Activated CD4-positive, alpha-beta memory T cell treated with anti-CD3 and anti-CD28 coated beads, Interleukin-2, amount 10 ng/mL, durations not matched to agents 7 days and 5 days (primary cell): Measurements from ENCODE around the gene ESR1. TPM values are rescaled to one million over a fixed set of nuclear protein-coding genes. Genes with fewer than 3 reads are reported as not detected.
"Not testable (repeated sequence)": the region's sequence is repeated elsewhere in the genome, so short reads cannot be mapped to it uniquely, and the experiment has no call there.

Source experiments
- CTCF ChIA-PET: fragments of 350-600 bp; sonication (Branson Sonifier 250); formaldehyde crosslinking; loops from one replicate; lab custom pipeline; 2021; ENCODE audit warnings: antibody characterized with exemption, inconsistent platforms; lab: Charles Lee
- POLR2A ChIA-PET: fragments of 350-600 bp; sonication (Branson Sonifier 250); formaldehyde crosslinking; loops from one replicate; lab custom pipeline; 2021; ENCODE audit warnings: antibody characterized with exemption; lab: Charles Lee
- DNase-seq: peaks from one replicate; pipeline ENCODE4 v3.0.0-alpha.2; 2020
- H3K27ac Mint-ChIP-seq: one replicate; pipeline ENCODE4 v1.8.0; 2021; ENCODE audit warnings: mild to moderate bottlenecking, mixed read lengths
- H3K27me3 Mint-ChIP-seq: one replicate; pipeline ENCODE4 v1.8.0; 2021; ENCODE audit warnings: mixed read lengths
- H3K36me3 Mint-ChIP-seq: one replicate; pipeline ENCODE4 v1.8.0; 2021; ENCODE audit warnings: low read depth, mixed read lengths
- H3K4me1 Mint-ChIP-seq: one replicate; pipeline ENCODE4 v1.8.0; 2021; ENCODE audit warnings: mixed read lengths
- H3K4me3 Mint-ChIP-seq: one replicate; pipeline ENCODE4 v1.8.0; 2021; ENCODE audit warnings: mild to moderate bottlenecking, mixed read lengths
- H3K9me3 Mint-ChIP-seq: one replicate; pipeline ENCODE4 v1.8.0; 2021; ENCODE audit warnings: mixed read lengths
- total RNA-seq, 2 experiments: library from RNA; stranded (reverse); gene quantifications; one replicate each; pipeline ENCODE4 v1.2.3, GENCODE V29; 2021

Gene ESR1
- total RNA-seq, 2 experiments from 2014 or later: 1.2 TPM

DNA sequence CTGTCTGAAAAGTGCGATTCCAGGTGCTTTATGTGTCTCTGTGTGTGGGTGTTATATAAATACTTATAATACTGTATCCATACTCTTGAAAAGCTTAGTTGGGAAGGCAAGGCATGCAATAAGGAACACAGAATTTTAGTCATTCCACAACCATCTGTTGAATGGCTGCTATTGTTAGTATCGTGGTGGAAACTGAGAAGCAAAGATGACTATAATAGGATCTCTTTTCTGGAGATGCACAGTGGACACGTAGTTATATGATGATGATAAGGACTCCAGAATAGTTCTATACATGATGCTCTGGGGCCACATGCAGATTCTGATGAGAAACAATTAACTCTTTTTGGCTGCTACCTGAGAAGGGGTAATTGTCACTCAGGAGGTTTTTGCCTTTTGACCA is 25.2 kb downstream of the ESR1 start:
- H3K27ac Mint-ChIP-seq: no peak overlapping the region
- ChIA-PET CTCF (no interaction called here), POLR2A (no interaction called here)
- no peak overlapping the region for H3K4me3 Mint-ChIP-seq
- no peak for DNase-seq
- no peaks in the 10 kb centered on the region for H3K9me3 Mint-ChIP-seq
- H3K27me3 Mint-ChIP-seq: no peaks in the 10 kb centered on the region
- H3K4me1 Mint-ChIP-seq: no peaks in the 10 kb centered on the region
- H3K36me3 Mint-ChIP-seq: no peaks in the 10 kb centered on the region

GRCh38 chr6:151835396-151835795 is 27.9 kb downstream of the ESR1 start:
- H3K4me1 Mint-ChIP-seq: no peaks in the 10 kb centered on the region
- no peak overlapping the region for H3K4me3 Mint-ChIP-seq
- no peak for DNase-seq
- H3K36me3 Mint-ChIP-seq: no peaks in the 10 kb centered on the region
- CTCF ChIA-PET: no interaction called here
- no peaks in the 10 kb centered on the region for H3K9me3 Mint-ChIP-seq
- H3K27ac Mint-ChIP-seq: no peak overlapping the region
- no peaks in the 10 kb centered on the region for H3K27me3 Mint-ChIP-seq
- POLR2A ChIA-PET: no interaction called here

DNA sequence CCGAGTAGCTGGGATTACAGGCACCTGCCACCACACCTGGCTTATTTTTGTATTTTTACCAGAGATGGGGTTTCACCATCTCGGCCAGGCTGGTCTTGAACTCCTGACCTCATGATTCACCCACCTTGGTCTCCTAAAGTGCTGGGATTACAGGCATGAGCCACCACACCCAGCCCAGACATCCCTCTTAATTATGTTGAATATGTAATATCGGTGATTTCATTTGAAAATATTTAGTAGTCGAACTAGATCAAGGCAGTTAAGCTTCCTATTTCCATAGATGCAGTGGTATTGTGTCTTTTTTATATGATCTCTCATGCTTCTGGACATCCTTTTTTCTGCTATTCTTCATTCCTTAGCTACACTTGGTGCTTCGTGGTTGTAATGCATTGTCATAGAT is 29.7 kb downstream of the ESR1 start:
- Mint-ChIP-seq H3K9me3 (no peaks in the 10 kb centered on the region), H3K4me1 (no peaks in the 10 kb centered on the region), H3K27me3 (no peaks in the 10 kb centered on the region), H3K4me3 (no peak overlapping the region), H3K27ac (no peak overlapping the region), H3K36me3 (no peaks in the 10 kb centered on the region)
- CTCF ChIA-PET: interaction anchor here (0.7 kb wide), 1 partner anchor 50 kb away, joined by 4 read pairs; no protein-coding TSS in a partner anchor
- POLR2A ChIA-PET: no interaction called here
- no peak for DNase-seq

GRCh38 chr6:151842816-151843215 is 35.3 kb downstream of the ESR1 start:
- POLR2A ChIA-PET: no interaction called here
- Mint-ChIP-seq H3K4me1 (no peaks in the 10 kb centered on the region), H3K4me3 (no peak overlapping the region), H3K9me3 (no peaks in the 10 kb centered on the region), H3K27me3 (no peaks in the 10 kb centered on the region), H3K27ac (no peak overlapping the region), H3K36me3 (no peaks in the 10 kb centered on the region)
- DNase-seq: no peak
- CTCF ChIA-PET: no interaction called here

GRCh38 chr6:151847064-151847463 is 39.6 kb downstream of the ESR1 start:
- no peaks in the 10 kb centered on the region for H3K9me3 Mint-ChIP-seq
- ChIA-PET POLR2A (no interaction called here), CTCF (no interaction called here)
- no peak for DNase-seq
- no peak overlapping the region for H3K4me3 Mint-ChIP-seq
- H3K27me3 Mint-ChIP-seq: no peaks in the 10 kb centered on the region
- H3K4me1 Mint-ChIP-seq: no peaks in the 10 kb centered on the region
- no peaks in the 10 kb centered on the region for H3K36me3 Mint-ChIP-seq
- no peak overlapping the region for H3K27ac Mint-ChIP-seq

- no peak for DNase-seq
- Mint-ChIP-seq H3K27ac (no peak overlapping the region), H3K4me3 (no peak overlapping the region), H3K27me3 (no peaks in the 10 kb centered on the region), H3K4me1 (no peaks in the 10 kb centered on the region), H3K36me3 (no peaks in the 10 kb centered on the region), H3K9me3 (no peaks in the 10 kb centered on the region)
- POLR2A ChIA-PET: no interaction called here
- CTCF ChIA-PET: no interaction called here
Observed at GRCh38 chr6:151850479-151851003, 43.1 kb downstream of the ESR1 start.

DNA sequence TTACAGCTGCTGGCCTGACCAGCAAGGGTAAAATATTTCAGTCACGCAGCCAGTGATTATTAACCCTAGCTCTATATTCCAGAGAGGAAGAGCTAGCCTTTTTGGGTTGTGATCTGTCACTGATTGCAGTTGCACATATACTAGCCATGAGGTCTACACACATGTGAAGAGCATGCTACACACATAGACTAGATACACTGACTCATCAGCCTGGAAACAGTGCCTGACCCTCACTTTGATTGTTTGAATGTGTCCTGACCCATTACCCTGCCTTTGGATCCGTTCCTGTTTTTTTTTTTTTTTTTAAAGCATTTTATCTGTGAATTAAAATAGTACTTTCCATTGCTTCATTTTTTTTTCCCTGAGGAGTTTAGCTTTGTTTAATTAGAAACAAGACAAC is 50.8 kb downstream of the ESR1 start:
- H3K27me3 Mint-ChIP-seq: no peaks in the 10 kb centered on the region
- ChIA-PET POLR2A (no interaction called here), CTCF (interaction anchor here (0.6 kb wide), 1 partner anchor 76 kb away, joined by 4 read pairs; no protein-coding TSS in a partner anchor)
- DNase-seq: no peak
- H3K9me3 Mint-ChIP-seq: no peaks in the 10 kb centered on the region
- H3K27ac Mint-ChIP-seq: no peak overlapping the region
- H3K4me3 Mint-ChIP-seq: no peak overlapping the region
- H3K4me1 Mint-ChIP-seq: no peaks in the 10 kb centered on the region
- no peaks in the 10 kb centered on the region for H3K36me3 Mint-ChIP-seq

DNA sequence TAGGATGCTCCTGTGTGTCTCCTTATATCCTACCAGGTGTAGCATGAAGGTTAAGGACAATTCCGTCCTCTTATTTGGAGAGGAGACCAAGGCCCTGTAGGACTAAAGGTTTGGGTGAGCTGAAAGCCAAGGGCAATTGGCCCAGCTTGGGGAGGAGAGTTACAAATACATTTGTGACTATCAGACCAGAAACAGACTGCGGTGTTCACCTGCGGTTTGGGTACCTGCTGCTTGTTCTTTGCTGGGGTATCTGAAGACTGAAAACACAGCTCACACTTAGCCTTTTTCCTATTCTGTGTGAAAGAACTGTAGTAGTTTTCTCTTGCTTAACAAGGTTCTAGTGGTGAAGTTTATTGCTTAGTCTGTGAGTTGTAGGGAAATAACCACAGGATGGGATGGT is 55.0 kb downstream of the ESR1 start:
- no peaks in the 10 kb centered on the region for H3K36me3 Mint-ChIP-seq
- no peaks in the 10 kb centered on the region for H3K9me3 Mint-ChIP-seq
- CTCF ChIA-PET: interaction anchor here (1.4 kb wide), 1 partner anchor 12 kb away, joined by 4 read pairs; no protein-coding TSS in a partner anchor
- DNase-seq: no peak
- H3K4me1 Mint-ChIP-seq: no peaks in the 10 kb centered on the region
- no peaks in the 10 kb centered on the region for H3K27me3 Mint-ChIP-seq
- POLR2A ChIA-PET: no interaction called here
- no peak overlapping the region for H3K27ac Mint-ChIP-seq
- no peak overlapping the region for H3K4me3 Mint-ChIP-seq

GRCh38 chr6:151867361-151867869 is 59.9 kb downstream of the ESR1 start:
- H3K36me3 Mint-ChIP-seq, H3K9me3 Mint-ChIP-seq, CTCF ChIA-PET, H3K27me3 Mint-ChIP-seq, POLR2A ChIA-PET, H3K27ac Mint-ChIP-seq, H3K4me3 Mint-ChIP-seq, H3K4me1 Mint-ChIP-seq, DNase-seq: not testable (repeated sequence)

- H3K36me3 Mint-ChIP-seq: no peaks in the 10 kb centered on the region
- no peaks in the 10 kb centered on the region for H3K27me3 Mint-ChIP-seq
- POLR2A ChIA-PET: no interaction called here
- no peak overlapping the region for H3K4me3 Mint-ChIP-seq
- no peaks in the 10 kb centered on the region for H3K4me1 Mint-ChIP-seq
- no peak for DNase-seq
- no peak overlapping the region for H3K27ac Mint-ChIP-seq
- H3K9me3 Mint-ChIP-seq: peaks cover 4% of the 10 kb centered on the region
- CTCF ChIA-PET: no interaction called here
Observed at GRCh38 chr6:151869345-151869744, 61.9 kb downstream of the ESR1 start.

GRCh38 chr6:151869787-151870186 is 62.3 kb downstream of the ESR1 start:
- Mint-ChIP-seq H3K27ac (no peak overlapping the region), H3K36me3 (no peaks in the 10 kb centered on the region), H3K27me3 (no peaks in the 10 kb centered on the region), H3K9me3 (peaks cover 4% of the 10 kb centered on the region), H3K4me3 (no peak overlapping the region), H3K4me1 (no peaks in the 10 kb centered on the region)
- no peak for DNase-seq
- CTCF ChIA-PET: no interaction called here
- POLR2A ChIA-PET: no interaction called here

- ChIA-PET CTCF (no interaction called here), POLR2A (no interaction called here)
- Mint-ChIP-seq H3K27ac (no peak overlapping the region), H3K4me1 (no peaks in the 10 kb centered on the region), H3K4me3 (no peak overlapping the region), H3K36me3 (no peaks in the 10 kb centered on the region), H3K27me3 (no peaks in the 10 kb centered on the region), H3K9me3 (peaks cover 4% of the 10 kb centered on the region)
- DNase-seq: no peak
Observed at GRCh38 chr6:151870375-151870774, 62.9 kb downstream of the ESR1 start.

- ChIA-PET CTCF (no interaction called here), POLR2A (no interaction called here)
- no peak overlapping the region for H3K4me3 Mint-ChIP-seq
- no peak for DNase-seq
- no peaks in the 10 kb centered on the region for H3K9me3 Mint-ChIP-seq
- H3K36me3 Mint-ChIP-seq: no peaks in the 10 kb centered on the region
- no peaks in the 10 kb centered on the region for H3K4me1 Mint-ChIP-seq
- H3K27me3 Mint-ChIP-seq: no peaks in the 10 kb centered on the region
- no peak overlapping the region for H3K27ac Mint-ChIP-seq
Observed at GRCh38 chr6:151875524-151875923, 68.0 kb downstream of the ESR1 start.

DNA sequence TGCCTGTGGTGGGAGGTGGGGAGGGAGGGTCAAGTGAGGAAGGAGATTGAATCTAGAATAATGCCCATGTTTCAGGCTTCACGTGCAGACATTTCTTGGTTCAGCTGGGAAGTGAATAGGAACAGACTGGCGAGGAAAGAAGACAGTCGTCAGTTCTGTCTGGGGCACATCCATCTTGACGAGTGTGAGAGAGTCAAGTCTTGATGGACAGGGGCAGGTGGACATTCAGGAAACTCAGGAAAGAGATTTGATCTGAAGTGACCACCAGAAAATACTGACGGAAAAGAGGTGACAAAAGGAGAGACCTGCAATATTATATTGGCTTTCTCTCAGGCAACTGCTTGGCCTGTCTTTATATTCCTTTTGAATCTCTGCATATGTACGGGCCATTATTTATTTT is 68.6 kb downstream of the ESR1 start:
- POLR2A ChIA-PET: no interaction called here
- no peaks in the 10 kb centered on the region for H3K27me3 Mint-ChIP-seq
- DNase-seq: no peak
- H3K4me3 Mint-ChIP-seq: no peak overlapping the region
- no peak overlapping the region for H3K27ac Mint-ChIP-seq
- CTCF ChIA-PET: no interaction called here
- no peaks in the 10 kb centered on the region for H3K9me3 Mint-ChIP-seq
- H3K4me1 Mint-ChIP-seq: no peaks in the 10 kb centered on the region
- H3K36me3 Mint-ChIP-seq: no peaks in the 10 kb centered on the region
